DND-41 (cell line): Measurements from ENCODE around the gene CACNA2D3.

Source experiments
- EZH2 ChIP-seq: IDR thresholded peaks from 3 replicates; pipeline ENCODE4 v1.6.1; 2012; ENCODE audit warnings: borderline replicate concordance, low read depth, mild to moderate bottlenecking, moderate library complexity, low read length, inconsistent platforms; ENCODE audit not compliant: severe bottlenecking
- TF ChIP-seq, protein P1 (sequence below): IDR thresholded peaks from 2 replicates; pipeline ENCODE4 v1.5.1; 2012; ENCODE audit warnings: borderline replicate concordance, low read length, moderate library complexity, mild to moderate bottlenecking; ENCODE audit not compliant: poor library complexity, severe bottlenecking; ENCODE audit errors: extremely low read depth

DNA sequence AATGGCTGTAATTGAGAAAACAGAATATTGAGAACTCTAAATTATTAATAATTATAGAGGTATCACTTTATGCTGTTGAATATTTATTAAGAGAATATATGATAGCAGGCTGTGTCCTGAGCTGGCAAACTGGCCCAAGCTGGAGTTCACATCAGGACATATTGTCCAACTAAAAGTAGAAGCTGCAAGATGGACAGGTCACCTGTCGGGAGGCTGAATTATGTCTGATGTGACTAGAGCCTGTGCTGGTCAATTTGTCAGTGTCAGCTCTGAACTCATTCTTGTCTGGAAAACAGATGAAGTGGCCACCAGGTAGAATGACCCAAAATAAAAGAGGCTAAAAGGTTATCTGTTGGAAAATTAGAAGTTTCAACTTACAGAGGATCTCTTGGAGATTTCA, 413.3 kb downstream of the CACNA2D3 start:
- TF ChIP-seq, protein P1, sequence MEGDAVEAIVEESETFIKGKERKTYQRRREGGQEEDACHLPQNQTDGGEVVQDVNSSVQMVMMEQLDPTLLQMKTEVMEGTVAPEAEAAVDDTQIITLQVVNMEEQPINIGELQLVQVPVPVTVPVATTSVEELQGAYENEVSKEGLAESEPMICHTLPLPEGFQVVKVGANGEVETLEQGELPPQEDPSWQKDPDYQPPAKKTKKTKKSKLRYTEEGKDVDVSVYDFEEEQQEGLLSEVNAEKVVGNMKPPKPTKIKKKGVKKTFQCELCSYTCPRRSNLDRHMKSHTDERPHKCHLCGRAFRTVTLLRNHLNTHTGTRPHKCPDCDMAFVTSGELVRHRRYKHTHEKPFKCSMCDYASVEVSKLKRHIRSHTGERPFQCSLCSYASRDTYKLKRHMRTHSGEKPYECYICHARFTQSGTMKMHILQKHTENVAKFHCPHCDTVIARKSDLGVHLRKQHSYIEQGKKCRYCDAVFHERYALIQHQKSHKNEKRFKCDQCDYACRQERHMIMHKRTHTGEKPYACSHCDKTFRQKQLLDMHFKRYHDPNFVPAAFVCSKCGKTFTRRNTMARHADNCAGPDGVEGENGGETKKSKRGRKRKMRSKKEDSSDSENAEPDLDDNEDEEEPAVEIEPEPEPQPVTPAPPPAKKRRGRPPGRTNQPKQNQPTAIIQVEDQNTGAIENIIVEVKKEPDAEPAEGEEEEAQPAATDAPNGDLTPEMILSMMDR = no peak
- no peak for TF ChIP-seq EZH2
